Mesothelial cell of epicardium (in vitro differentiated cells): ENCODE data around the gene DONSON. TPM values are rescaled to one million over a fixed set of nuclear protein-coding genes. Genes with fewer than 3 reads are reported as not detected.
A peak's percentile ranks its signal among the peaks of the same experiment; 100 is the strongest.

Source experiments
- DNase-seq, 2 experiments: peaks; one replicate each; pipeline ENCODE4 v3.0.0; 2021; ENCODE audit warnings: low spot score in 2 of 2; ENCODE audit not compliant: unreplicated experiment in 2 of 2
- H3K27ac Mint-ChIP-seq: 2 replicates; pipeline ENCODE4 v1.8.0; 2021; ENCODE audit warnings: mixed read lengths
- H3K27me3 Mint-ChIP-seq: 2 replicates; pipeline ENCODE4 v1.8.0; 2021; ENCODE audit warnings: low read depth, mixed read lengths
- H3K36me3 Mint-ChIP-seq: 2 replicates; pipeline ENCODE4 v1.8.0; 2021; ENCODE audit warnings: mixed read lengths
- H3K4me1 Mint-ChIP-seq: 2 replicates; pipeline ENCODE4 v1.8.0; 2021; ENCODE audit warnings: mixed read lengths
- H3K4me3 Mint-ChIP-seq: 2 replicates; pipeline ENCODE4 v1.8.0; 2021; ENCODE audit warnings: mild to moderate bottlenecking, moderate library complexity, mixed read lengths
- H3K9me3 Mint-ChIP-seq: 2 replicates; pipeline ENCODE4 v1.8.0; 2021; ENCODE audit warnings: mixed read lengths
- total RNA-seq: library from RNA; stranded (reverse); gene quantifications from 3 replicates; pipeline ENCODE4 v1.2.1, GENCODE V29; 2021
- TF ChIP-seq, protein P1 (sequence below): fragments of 200-600 bp; sonication (generic); IDR thresholded peaks from one replicate; pipeline ENCODE4 v1.5.0; 2021; ENCODE audit warnings: antibody characterized with exemption; ENCODE audit not compliant: unreplicated experiment

DONSON gene
- total RNA-seq, 1 donor from 2014 or later, result 21.8 TPM

DNA sequence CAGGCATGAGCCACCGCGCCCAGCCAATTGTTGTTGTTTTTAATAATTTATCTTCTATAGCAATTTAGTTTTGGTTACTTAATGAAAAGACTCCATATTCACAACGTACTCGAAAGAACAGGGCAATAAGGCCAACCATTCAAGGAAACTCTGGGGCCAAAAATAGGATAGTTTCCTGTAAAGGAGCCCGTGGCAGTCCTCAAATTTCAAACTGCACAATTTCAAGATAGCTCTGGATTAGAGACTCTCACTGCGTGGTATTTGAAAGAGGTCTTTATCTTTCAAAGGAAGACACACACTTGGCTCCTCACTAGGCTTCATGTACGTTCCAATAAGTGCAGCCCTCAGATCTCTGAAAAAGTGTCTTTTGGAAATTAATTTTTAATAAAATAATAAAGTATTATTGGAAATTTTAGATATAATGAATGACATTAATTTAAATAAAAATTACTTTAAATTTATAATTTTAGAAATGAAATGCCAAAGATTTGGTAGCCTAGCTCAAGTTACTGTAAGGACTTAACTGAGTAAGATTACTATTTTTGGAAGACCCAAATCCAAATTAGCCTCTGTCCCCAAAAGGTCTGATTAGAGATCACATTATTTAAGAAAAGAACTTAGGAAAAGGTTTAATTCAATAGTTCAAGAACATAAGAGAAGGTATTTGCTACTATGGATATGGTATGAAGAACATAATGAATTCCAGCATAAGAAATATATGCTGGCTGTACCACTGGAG lies 22.7 kb upstream of the DONSON start:
- no peaks in the 10 kb centered on the region for H3K9me3 Mint-ChIP-seq
- TF ChIP-seq, protein P1, sequence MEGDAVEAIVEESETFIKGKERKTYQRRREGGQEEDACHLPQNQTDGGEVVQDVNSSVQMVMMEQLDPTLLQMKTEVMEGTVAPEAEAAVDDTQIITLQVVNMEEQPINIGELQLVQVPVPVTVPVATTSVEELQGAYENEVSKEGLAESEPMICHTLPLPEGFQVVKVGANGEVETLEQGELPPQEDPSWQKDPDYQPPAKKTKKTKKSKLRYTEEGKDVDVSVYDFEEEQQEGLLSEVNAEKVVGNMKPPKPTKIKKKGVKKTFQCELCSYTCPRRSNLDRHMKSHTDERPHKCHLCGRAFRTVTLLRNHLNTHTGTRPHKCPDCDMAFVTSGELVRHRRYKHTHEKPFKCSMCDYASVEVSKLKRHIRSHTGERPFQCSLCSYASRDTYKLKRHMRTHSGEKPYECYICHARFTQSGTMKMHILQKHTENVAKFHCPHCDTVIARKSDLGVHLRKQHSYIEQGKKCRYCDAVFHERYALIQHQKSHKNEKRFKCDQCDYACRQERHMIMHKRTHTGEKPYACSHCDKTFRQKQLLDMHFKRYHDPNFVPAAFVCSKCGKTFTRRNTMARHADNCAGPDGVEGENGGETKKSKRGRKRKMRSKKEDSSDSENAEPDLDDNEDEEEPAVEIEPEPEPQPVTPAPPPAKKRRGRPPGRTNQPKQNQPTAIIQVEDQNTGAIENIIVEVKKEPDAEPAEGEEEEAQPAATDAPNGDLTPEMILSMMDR, result no peak
- no peak for DNase-seq
- H3K27ac Mint-ChIP-seq, result no peak overlapping the region
- H3K4me3 Mint-ChIP-seq, result no peak overlapping the region
- H3K4me1 Mint-ChIP-seq, result no peaks in the 10 kb centered on the region
- H3K27me3 Mint-ChIP-seq, result no peaks in the 10 kb centered on the region
- H3K36me3 Mint-ChIP-seq, result peaks cover 17% of the 10 kb centered on the region

DNA sequence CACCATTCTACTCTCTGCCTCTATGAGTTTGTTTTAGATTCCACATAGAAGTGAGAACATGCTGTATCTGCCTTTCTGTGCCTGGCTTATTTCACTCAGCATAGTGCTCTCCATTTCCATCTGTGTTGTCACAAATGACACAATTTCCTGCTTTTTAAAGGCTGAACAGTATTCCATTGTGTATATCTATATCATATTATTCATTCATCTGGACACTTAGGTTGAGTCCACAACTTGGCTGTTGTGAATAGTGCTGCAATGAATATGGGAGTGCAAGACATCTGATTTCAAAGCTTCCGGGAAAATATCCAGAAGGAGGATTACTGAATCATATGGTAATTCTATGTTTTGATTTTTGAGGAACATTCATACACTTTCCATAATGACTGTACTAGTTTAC lies 20.1 kb upstream of the DONSON start:
- Mint-ChIP-seq H3K36me3 (peaks cover 12% of the 10 kb centered on the region), H3K4me1 (no peaks in the 10 kb centered on the region), H3K9me3 (no peaks in the 10 kb centered on the region), H3K27me3 (no peaks in the 10 kb centered on the region), H3K4me3 (no peak overlapping the region), H3K27ac (no peak overlapping the region)
- no peak for DNase-seq
- TF ChIP-seq, protein P1, result no peak

DNA sequence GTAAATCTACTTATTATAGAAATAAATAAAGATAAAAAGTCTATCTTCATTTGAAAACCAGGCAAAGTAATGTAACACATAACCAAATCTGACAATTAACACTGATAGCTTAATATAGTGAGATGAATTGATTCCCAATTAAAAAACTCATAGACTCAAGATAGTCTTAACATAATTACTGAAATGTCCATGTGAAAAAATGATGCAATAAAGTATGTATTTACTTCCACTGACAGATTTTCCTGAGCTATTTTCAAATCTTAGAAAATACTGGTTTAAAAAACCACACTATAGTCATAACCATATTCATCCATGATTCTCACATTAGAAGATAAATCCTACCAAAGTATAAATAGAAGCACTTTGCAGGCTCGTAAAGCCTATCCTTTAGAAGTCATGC lies 9.6 kb upstream of the DONSON start:
- Mint-ChIP-seq H3K9me3 (no peaks in the 10 kb centered on the region), H3K4me1 (no peaks in the 10 kb centered on the region), H3K36me3 (peaks cover 26% of the 10 kb centered on the region), H3K4me3 (no peak overlapping the region), H3K27ac (no peak overlapping the region), H3K27me3 (no peaks in the 10 kb centered on the region)
- TF ChIP-seq, protein P1, result no peak
- DNase-seq, result no peak

DNA sequence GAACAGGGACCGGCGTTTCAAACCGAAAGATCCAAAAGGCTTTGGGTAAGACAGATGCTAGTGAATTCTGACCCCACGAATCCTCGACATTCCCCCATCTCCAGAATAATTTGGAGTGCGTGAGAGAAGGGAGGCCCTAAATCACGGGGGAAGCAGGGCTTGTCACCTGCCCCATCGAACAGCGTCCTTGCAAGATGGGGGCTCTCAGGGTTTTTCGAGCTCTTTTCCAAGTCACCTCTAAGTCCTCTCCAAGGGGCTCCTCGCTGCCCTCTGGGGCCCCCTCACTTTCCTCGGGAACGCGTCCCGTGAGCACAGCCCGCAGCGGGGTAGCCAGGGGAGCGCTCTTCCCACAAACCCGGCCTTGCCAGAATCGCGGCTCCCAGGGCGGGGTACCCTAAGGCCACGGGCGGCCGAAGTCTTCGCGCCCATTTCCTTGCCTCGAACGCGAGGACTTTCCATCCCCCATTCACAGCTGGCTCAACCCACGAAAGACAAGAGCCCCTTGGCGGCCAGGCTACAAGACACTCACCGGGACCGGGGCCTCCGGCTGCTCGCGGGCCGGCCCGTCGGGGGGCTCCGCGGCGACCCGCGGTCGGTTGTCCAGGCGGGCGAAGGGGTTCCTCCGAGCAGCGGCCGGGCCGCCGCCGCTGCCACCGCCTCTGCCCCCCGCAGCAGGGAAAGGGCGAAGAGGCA lies 546 bp downstream of the DONSON start:
- H3K4me1 Mint-ChIP-seq, result peaks cover 17% of the 10 kb centered on the region
- H3K27ac Mint-ChIP-seq, result peak overlapping the region; percentile 73
- TF ChIP-seq, protein P1, result no peak
- peaks cover 5% of the 10 kb centered on the region for H3K36me3 Mint-ChIP-seq
- H3K4me3 Mint-ChIP-seq, result peak overlapping the region; percentile 86
- no peaks in the 10 kb centered on the region for H3K27me3 Mint-ChIP-seq
- no peaks in the 10 kb centered on the region for H3K9me3 Mint-ChIP-seq
- DNase-seq, result peak in 1 of 2 experiments; percentile 51

DNA sequence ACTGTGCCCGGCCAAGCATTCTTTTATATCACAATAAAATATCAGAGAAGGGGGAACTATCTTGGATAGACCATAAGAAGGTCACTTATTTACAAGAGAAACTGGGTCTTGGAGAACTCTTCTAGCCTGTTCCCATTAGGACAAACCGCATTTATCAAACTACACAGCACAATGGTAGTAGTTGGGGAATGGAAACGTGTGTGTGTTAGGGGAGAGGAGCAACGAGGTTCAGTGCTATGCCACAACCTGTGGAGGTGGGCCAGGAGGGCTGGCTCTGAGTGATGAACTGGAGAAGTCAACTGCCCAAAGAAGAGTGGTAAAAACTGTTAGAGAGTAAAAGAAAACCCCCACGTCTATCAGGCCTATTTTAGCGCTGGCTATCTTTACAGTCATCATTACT lies 1.6 kb downstream of the DONSON start:
- Mint-ChIP-seq H3K4me3 (peak overlapping the region; percentile 52), H3K36me3 (peaks cover 3% of the 10 kb centered on the region), H3K27me3 (no peaks in the 10 kb centered on the region), H3K9me3 (no peaks in the 10 kb centered on the region), H3K27ac (peak overlapping the region; percentile 8), H3K4me1 (peaks cover 17% of the 10 kb centered on the region)
- TF ChIP-seq, protein P1, result no peak
- DNase-seq, result no peak
